ENCODE measurements around the gene ADAM12. TPM values are rescaled to one million over a fixed set of nuclear protein-coding genes. Genes with fewer than 3 reads are reported as not detected.

ADAM12 gene
- total and polyA plus RNA-seq, 10 of the 15 experiments (the other 5 are each of a cell fraction or from before 2014, with no cell fraction given): under 0.01 to 0.62 (median 0.04) TPM; not detected in 5

DNA sequence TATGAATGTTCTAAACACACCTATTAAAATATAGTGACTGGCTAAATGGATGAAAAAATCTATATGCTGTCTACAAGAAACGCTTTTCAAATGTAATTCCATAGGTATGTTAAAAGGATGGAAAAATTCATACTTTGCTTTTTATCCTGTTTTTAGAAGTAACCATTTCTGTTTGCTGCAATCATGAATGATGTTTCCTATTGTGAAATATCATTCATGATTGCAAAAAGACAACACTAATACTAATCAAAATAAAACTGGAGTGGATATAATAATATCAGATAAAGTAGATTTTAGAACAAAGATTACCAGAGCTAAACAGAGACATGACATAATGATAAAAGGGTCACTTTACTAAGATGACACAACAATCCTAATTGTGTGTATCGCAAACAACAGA lies 353.7 kb downstream of the ADAM12 start:
- ChIA-PET POLR2A (no interaction called here), SMC1A (ENCODE audit: uncharacterized antibody, unreplicated experiment) (interaction anchor here (0.6 kb wide), 1 partner anchor 168 kb away, joined by 3 read pairs; no protein-coding TSS in a partner anchor), CTCF (no interaction called here), RAD21 (ENCODE audit: unreplicated experiment) (no interaction called here)
- TF ChIP-seq RELA (IDR thresholded peaks at IDR 0.05; ENCODE audit: borderline replicate concordance, partially characterized antibody) (no peak), ZNF622 (IDR thresholded peaks at IDR 0.05) (no peak), RAD21 (IDR thresholded peaks at IDR 0.05; ENCODE audit: insufficient read depth, low read depth, low read length) (no peak), BMI1 (IDR thresholded peaks at IDR 0.05; ENCODE audit: borderline replicate concordance) (no peak), SUPT20H (IDR thresholded peaks at IDR 0.05; ENCODE audit: borderline replicate concordance, control insufficient read depth, low read depth, low read length) (no peak), LARP7 (IDR thresholded peaks at IDR 0.05) (no peak), PAX5 (IDR thresholded peaks at IDR 0.05; ENCODE audit: borderline replicate concordance, low read depth, low read length) (no peak), STAT1 (conservative IDR thresholded peaks at IDR 0.05) (no peak), BHLHE40 (IDR thresholded peaks at IDR 0.05; ENCODE audit: borderline replicate concordance in 1 of 2, low read depth in 2 of 2, low read length in 1 of 2) (no peak)
- TF ChIP-seq, protein P1, sequence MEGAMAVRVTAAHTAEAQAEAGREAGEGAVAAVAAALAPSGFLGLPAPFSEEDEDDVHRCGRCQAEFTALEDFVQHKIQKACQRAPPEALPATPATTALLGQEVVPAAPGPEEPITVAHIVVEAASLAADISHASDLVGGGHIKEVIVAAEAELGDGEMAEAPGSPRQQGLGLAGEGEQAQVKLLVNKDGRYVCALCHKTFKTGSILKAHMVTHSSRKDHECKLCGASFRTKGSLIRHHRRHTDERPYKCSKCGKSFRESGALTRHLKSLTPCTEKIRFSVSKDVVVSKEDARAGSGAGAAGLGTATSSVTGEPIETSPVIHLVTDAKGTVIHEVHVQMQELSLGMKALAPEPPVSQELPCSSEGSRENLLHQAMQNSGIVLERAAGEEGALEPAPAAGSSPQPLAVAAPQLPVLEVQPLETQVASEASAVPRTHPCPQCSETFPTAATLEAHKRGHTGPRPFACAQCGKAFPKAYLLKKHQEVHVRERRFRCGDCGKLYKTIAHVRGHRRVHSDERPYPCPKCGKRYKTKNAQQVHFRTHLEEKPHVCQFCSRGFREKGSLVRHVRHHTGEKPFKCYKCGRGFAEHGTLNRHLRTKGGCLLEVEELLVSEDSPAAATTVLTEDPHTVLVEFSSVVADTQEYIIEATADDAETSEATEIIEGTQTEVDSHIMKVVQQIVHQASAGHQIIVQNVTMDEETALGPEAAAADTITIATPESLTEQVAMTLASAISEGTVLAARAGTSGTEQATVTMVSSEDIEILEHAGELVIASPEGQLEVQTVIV (IDR thresholded peaks at IDR 0.05; ENCODE audit: borderline replicate concordance, partially characterized antibody): no peak
- H2AFZ ChIP-seq (ENCODE audit: control insufficient read depth, low read depth, low read length): no peak overlapping the region
- BruUV-seq (replicated peaks): no TSS peak
- H3K9ac ChIP-seq (ENCODE audit: control insufficient read depth, insufficient read depth, low read length): no peak overlapping the region
- in situ Hi-C loops (cut with MboI) (no loop called here), intact Hi-C loops (cut with micrococcal nuclease; ENCODE audit: unreplicated experiment) (no loop called here)
- peaks cover 2% of the 10 kb centered on the region; the same call in 1 of the 3 replicates for H3K9me3 ChIP-seq (replicated peaks; ENCODE audit: control insufficient read depth, insufficient read depth, low read length)
- no peak for FAIRE-seq
- no peaks in the 10 kb centered on the region for H3K36me3 ChIP-seq (ENCODE audit: control insufficient read depth in 2 of 2, insufficient read depth in 2 of 2, low read length in 1 of 2)
- no peaks in the 10 kb centered on the region for H3K79me2 ChIP-seq (ENCODE audit: control insufficient read depth, insufficient read depth, low read length)
- H3K4me3 ChIP-seq: no peak overlapping the region
- no peak for DNase-seq (ENCODE audit: low read depth, low spot score)
- H3K27ac ChIP-seq (ENCODE audit: control insufficient read depth, insufficient read depth): no peak overlapping the region
- ATAC-seq: no peak
- no peaks in the 10 kb centered on the region for H4K20me1 ChIP-seq (ENCODE audit: control insufficient read depth, insufficient read depth)
- no peak overlapping the region for H3K4me2 ChIP-seq (ENCODE audit: control insufficient read depth, insufficient read depth)
- WGBS (ENCODE audit: insufficient coverage, insufficient replicate concordance, low lambda C conversion rate, missing lambda C conversion rate): 50% methylated on average over 2 of the region's 2 CpGs
- no peaks in the 10 kb centered on the region for H3K27me3 ChIP-seq (replicated peaks in 1 of 2; ENCODE audit: control insufficient read depth in 2 of 2, insufficient read depth in 2 of 2, low read length in 1 of 2)
- no peaks in the 10 kb centered on the region for H3K4me1 ChIP-seq (ENCODE audit: control insufficient read depth, insufficient read depth, low read length)

Data from GM12878 (cell line).